AG04450 (cell line): ENCODE measurements around the gene MICAL2. TPM values are rescaled to one million over a fixed set of nuclear protein-coding genes. Genes with fewer than 3 reads are reported as not detected.

Source experiments
- CTCF ChIA-PET: fragments of 300-600, 350-600 bp; formaldehyde crosslinking; extraction: SDS; loops from one replicate; lab custom pipeline; 2022; ENCODE audit warnings: antibody characterized with exemption, inconsistent platforms; lab: Charles Lee
- POLR2A ChIA-PET: fragments of 350-600 bp; formaldehyde crosslinking; extraction: SDS; loops from one replicate; lab custom pipeline; 2021; ENCODE audit warnings: antibody characterized with exemption, inconsistent platforms; lab: Yijun Ruan, JAX
- DNase-seq: peaks from one replicate; pipeline ENCODE4 v3.0.0-alpha.2; 2011; ENCODE audit warnings: low read depth, low spot score
- H3K27ac ChIP-seq: one replicate; pipeline ENCODE4 v1.5.1; 2012; ENCODE audit warnings: low read depth, low read length, control low read depth
- H3K27me3 ChIP-seq: one replicate; pipeline ENCODE4 v1.6.0; 2012; ENCODE audit warnings: low read length; ENCODE audit not compliant: control insufficient read depth, insufficient read depth
- H3K4me3 ChIP-seq: 2 replicates; pipeline ENCODE4 v1.5.1; 2011; ENCODE audit warnings: mild to moderate bottlenecking, low read depth, low read length, control low read depth
- H3K9me3 ChIP-seq: 2 replicates; pipeline ENCODE4 v1.5.1; 2012; ENCODE audit warnings: low read length; ENCODE audit not compliant: control insufficient read depth, insufficient read depth
- polyA plus RNA-seq: library from polyadenylated mRNA; depleted of rRNA; stranded (reverse); fragments of >200 nt; gene quantifications from 2 replicates; pipeline ENCODE4 v1.2.3, GENCODE V29; 2011
- TF ChIP-seq, protein P1 (sequence below): IDR thresholded peaks from 2 replicates; pipeline ENCODE4 v1.5.1; 2011; ENCODE audit warnings: low read depth, low read length, control low read depth, inconsistent platforms

The MICAL2 gene
- polyA plus RNA-seq, 1 experiment, result 171 TPM

DNA sequence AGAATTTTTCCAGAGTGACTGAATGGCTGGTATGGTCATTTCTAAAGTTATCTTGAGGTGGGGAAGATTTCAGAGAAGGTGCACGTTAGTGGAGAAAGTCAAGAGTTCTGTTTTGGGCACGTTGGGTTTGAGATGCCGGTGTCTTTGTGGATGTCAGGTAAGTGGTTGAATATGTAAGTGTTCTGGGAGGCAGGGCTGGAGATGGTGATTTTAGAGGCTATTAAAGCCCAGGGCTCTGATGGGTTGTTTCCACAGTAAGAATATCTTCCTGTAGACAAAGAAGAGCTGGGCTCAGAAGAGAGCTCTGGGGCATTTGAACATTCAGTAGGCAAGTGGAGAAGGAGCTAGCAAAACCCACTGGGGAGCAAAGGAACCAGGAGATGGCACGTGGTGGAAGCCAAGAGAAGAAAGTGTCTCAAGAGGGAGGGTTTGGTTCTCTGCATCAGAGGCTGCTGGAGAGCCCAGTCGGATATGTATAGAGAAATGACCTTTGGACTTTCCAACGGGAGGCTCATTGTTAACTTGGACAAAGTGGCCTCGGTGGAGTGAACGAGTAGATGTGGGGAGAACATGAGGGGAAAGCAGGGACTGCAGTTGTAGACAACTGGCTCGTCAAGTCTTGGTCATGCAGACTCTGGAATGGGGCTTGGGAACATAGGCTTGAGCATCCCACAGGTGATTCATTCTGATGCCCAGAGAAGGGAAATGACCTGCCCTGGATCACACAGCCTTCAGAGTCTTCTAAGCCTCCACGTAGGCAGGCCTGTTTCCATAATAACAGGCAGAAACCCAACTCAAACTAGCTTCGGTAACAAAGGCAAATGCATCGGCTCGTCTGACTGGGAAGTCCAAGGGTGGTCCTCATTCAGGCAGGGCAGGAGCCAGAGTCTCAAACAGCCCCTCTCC lies 168.6 kb downstream of the MICAL2 start:
- no peak overlapping the region for H3K4me3 ChIP-seq
- TF ChIP-seq, protein P1, sequence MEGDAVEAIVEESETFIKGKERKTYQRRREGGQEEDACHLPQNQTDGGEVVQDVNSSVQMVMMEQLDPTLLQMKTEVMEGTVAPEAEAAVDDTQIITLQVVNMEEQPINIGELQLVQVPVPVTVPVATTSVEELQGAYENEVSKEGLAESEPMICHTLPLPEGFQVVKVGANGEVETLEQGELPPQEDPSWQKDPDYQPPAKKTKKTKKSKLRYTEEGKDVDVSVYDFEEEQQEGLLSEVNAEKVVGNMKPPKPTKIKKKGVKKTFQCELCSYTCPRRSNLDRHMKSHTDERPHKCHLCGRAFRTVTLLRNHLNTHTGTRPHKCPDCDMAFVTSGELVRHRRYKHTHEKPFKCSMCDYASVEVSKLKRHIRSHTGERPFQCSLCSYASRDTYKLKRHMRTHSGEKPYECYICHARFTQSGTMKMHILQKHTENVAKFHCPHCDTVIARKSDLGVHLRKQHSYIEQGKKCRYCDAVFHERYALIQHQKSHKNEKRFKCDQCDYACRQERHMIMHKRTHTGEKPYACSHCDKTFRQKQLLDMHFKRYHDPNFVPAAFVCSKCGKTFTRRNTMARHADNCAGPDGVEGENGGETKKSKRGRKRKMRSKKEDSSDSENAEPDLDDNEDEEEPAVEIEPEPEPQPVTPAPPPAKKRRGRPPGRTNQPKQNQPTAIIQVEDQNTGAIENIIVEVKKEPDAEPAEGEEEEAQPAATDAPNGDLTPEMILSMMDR, result no peak
- CTCF ChIA-PET, result interaction anchor here (1.2 to 10.9 kb wide), 4 partner anchors 10 to 480 kb away, joined by 3 to 205 read pairs (median 13); no protein-coding TSS in a partner anchor

DNA sequence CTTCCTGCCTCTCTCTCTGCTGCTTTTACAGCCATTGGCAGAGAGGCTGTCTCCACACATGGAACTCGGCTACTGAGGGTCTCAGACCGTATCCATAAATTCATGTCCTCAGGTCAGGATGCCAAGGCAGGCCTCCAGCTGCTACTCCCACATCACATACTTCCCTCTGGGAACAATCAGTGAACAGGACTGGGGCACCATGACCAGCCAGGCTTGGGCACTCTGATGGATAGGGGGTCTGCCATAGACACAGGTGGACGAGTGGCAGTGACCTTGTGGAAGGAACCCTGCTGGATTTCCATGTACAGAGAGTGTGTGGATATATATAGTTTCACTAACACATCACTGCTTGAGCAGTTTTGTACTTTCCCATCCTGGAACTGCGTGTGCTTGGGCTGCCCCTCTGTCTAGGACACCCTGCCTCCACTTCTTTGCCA lies 169.3 kb downstream of the MICAL2 start:
- Histone ChIP-seq H3K9me3 (no peaks in the 10 kb centered on the region), H3K27me3 (no peaks in the 10 kb centered on the region), H3K27ac (no peak overlapping the region), H3K4me3 (no peak overlapping the region)
- ChIA-PET CTCF (interaction anchor here (1.4 to 10.9 kb wide), 4 partner anchors 9 to 481 kb away, joined by 4 to 205 read pairs (median 18); no protein-coding TSS in a partner anchor), POLR2A (interaction anchor here (0.7 kb wide), 1 partner anchor 210 kb away, joined by 3 read pairs; no protein-coding TSS in a partner anchor)
- no peak for DNase-seq
- TF ChIP-seq, protein P1, result no peak

More for the DNA sequence above, 168.6 kb downstream of the MICAL2 start:
- Histone ChIP-seq H3K27ac (no peak overlapping the region), H3K9me3 (no peaks in the 10 kb centered on the region), H3K27me3 (no peaks in the 10 kb centered on the region)
- POLR2A ChIA-PET, result no interaction called here
- no peak for DNase-seq

DNA sequence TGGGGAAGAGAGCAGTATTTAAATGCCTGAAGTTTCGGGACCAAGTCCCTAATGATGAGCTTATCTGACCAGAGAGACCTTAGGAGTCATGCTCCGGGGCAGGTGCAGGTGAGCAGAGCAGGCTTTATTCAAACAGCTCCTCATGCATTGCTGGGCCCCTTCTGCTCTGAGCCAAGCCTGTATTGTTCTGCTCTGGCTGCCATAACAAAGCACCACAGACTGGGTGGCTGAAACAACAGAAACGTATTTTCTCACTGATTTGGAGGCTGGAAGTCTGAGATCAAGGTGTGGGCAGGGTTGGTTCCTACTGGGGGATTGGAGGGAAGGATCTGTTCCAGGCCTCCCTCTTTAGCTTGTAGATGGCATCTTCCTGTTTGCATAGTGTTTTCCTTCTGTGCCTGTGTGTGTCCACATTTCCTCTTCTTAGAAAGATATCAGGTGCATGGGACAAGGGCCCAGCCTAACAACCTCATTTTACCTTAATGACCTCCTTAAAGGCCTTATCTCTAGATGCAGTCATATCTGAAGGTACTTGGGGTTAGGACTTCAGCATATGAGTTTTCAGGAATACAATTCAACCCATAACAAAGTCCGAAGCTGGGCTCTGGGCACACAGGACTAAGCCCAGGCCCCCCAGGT lies 169.9 kb downstream of the MICAL2 start:
- ChIA-PET POLR2A (interaction anchor here (0.7 kb wide), 1 partner anchor 210 kb away, joined by 3 read pairs; no protein-coding TSS in a partner anchor), CTCF (interaction anchor here (0.6 to 10.9 kb wide), 9 partner anchors 9 to 482 kb away, joined by 3 to 205 read pairs (median 6); no protein-coding TSS in a partner anchor)
- Histone ChIP-seq H3K9me3 (no peaks in the 10 kb centered on the region), H3K27ac (no peak overlapping the region), H3K4me3 (no peak overlapping the region), H3K27me3 (no peaks in the 10 kb centered on the region)
- TF ChIP-seq, protein P1, result no peak
- no peak for DNase-seq

DNA sequence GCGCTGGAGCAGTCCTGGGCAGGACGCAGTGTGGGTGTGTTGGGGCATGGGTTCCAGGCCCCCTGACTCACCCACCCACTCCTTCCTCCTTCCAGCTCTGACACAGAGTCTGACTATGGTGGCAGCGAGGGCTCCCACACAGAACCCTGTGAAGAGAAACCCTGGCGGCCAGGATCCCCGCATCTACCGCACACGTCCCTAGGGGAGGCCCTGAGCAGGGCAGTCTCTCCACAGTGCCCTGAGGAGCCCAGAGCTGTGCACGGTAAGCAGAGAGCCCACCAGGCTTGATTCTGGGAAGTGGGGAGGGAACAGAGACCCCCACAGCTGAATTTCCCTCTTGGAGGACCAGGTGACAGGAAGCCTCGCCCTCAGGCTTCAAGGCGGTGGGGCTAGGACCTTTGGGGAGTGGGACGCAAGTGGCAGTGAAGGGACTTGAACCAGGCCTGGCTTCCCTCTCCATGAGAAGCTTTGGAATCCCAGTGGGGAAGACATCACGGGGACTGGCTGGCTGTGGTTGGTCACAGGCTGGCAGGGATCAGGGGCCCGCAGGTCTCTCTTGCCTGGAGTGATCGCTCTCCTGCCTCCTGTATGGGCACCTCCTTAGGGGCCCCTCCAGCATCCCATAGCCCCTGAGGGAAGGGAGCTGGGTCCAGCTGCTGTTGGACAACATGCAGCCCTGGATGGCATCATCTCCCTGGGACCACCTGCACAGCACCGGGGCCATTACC lies 170.6 kb downstream of the MICAL2 start:
- TF ChIP-seq, protein P1, result no peak
- Histone ChIP-seq H3K27me3 (no peaks in the 10 kb centered on the region), H3K9me3 (no peaks in the 10 kb centered on the region), H3K4me3 (no peak overlapping the region), H3K27ac (no peak overlapping the region)
- no peak for DNase-seq
- ChIA-PET CTCF (interaction anchor here (0.7 to 10.9 kb wide), 37 partner anchors 14 to 493 kb away, joined by 3 to 205 read pairs (median 4); no protein-coding TSS in a partner anchor), POLR2A (interaction anchor here (0.8 to 1.2 kb wide), 4 partner anchors 48 to 233 kb away, joined by 3 to 5 read pairs (median 4); no protein-coding TSS in a partner anchor)
